GM10266 (cell line): ENCODE results near the gene VMP1.

Experiments
- DNase-seq: peaks from one replicate; pipeline ENCODE4 v3.0.0; 2012; ENCODE audit errors: extremely low spot score
- CTCF ChIP-seq: IDR thresholded peaks from 2 replicates; pipeline ENCODE4 v1.5.1; 2012; ENCODE audit warnings: mild to moderate bottlenecking, low read depth; ENCODE audit not compliant: control insufficient read depth, insufficient read depth; ENCODE audit errors: missing control alignments

VMP1 gene

GRCh38 chr17:59693582-59693981, 13.9 kb upstream of the VMP1 start:
- DNase-seq, result no peak
- TF ChIP-seq CTCF, result no peak

- TF ChIP-seq CTCF, result no peak
- no peak for DNase-seq
These were observed 13.1 kb upstream of the VMP1 start for GRCh38 chr17:59694344-59694743.

GRCh38 chr17:59695945-59696681, 11.3 kb upstream of the VMP1 start:
- TF ChIP-seq CTCF, result no peak
- no peak for DNase-seq

GRCh38 chr17:59696682-59697277, 10.7 kb upstream of the VMP1 start:
- no peak for DNase-seq
- no peak for TF ChIP-seq CTCF

- DNase-seq, result no peak
- no peak for TF ChIP-seq CTCF
These were observed 9.3 kb upstream of the VMP1 start for GRCh38 chr17:59698143-59698542.

GRCh38 chr17:59699218-59699617, 8.2 kb upstream of the VMP1 start:
- no peak for TF ChIP-seq CTCF
- no peak for DNase-seq

GRCh38 chr17:59699786-59700185, 7.7 kb upstream of the VMP1 start:
- no peak for TF ChIP-seq CTCF
- DNase-seq, result no peak
